ENCODE data around the gene MEIOSIN.

Gene MEIOSIN

GRCh38 chr19:45777395-45777961 lies 44.2 kb downstream of the MEIOSIN start:
- TF ChIP-seq CTCF (IDR thresholded peaks at IDR 0.05; ENCODE audit: low read depth, low read length, poor library complexity, severe bottlenecking), result no peak
- TF ChIP-seq EZH2phosphoT487 (IDR thresholded peaks at IDR 0.05; ENCODE audit: borderline replicate concordance, low read length), result no peak
- Histone ChIP-seq H3K27me3 (ENCODE audit: control insufficient read depth, low read length) (no peaks in the 10 kb centered on the region), H4K20me1 (ENCODE audit: control insufficient read depth, insufficient read depth, low read depth, low read length) (peaks cover 18% of the 10 kb centered on the region), H3K4me2 (ENCODE audit: low read length) (no peak overlapping the region), H3K36me3 (ENCODE audit: control insufficient read depth, low read length) (peaks cover 21% of the 10 kb centered on the region; the same call in 1 of the 2 replicates), H3K4me3 (ENCODE audit: low read length) (no peak overlapping the region), H3K4me1 (ENCODE audit: control insufficient read depth, low read length) (peaks cover 32% of the 10 kb centered on the region), H3K9me2 (replicated peaks; ENCODE audit: control insufficient read depth, low read length) (no peaks in the 10 kb centered on the region), H3F3A (ENCODE audit: control insufficient read depth, insufficient read depth) (peaks cover 10% of the 10 kb centered on the region), H3K27ac (ENCODE audit: low read depth, low read length) (no peak overlapping the region), H3K9me3 (ENCODE audit: control insufficient read depth, insufficient read depth, low read length) (no peaks in the 10 kb centered on the region), H3K79me2 (ENCODE audit: control insufficient read depth, low read length) (no peaks in the 10 kb centered on the region)

GRCh38 chr19:45778010-45778661 lies 44.9 kb downstream of the MEIOSIN start:
- H3K4me1 ChIP-seq (ENCODE audit: control insufficient read depth, low read length), result peaks cover 25% of the 10 kb centered on the region
- TF ChIP-seq EZH2phosphoT487 (IDR thresholded peaks at IDR 0.05; ENCODE audit: borderline replicate concordance, low read length) (no peak), CTCF (IDR thresholded peaks at IDR 0.05; ENCODE audit: low read depth, low read length, poor library complexity, severe bottlenecking) (no peak)
- no peak overlapping the region for H3K4me2 ChIP-seq (ENCODE audit: low read length)

GRCh38 chr19:45779231-45780145 lies 46.2 kb downstream of the MEIOSIN start:
- H4K20me1 ChIP-seq (ENCODE audit: control insufficient read depth, insufficient read depth, low read depth, low read length), result peaks cover 18% of the 10 kb centered on the region
- no peaks in the 10 kb centered on the region for H3K79me2 ChIP-seq (ENCODE audit: control insufficient read depth, low read length)
- peak overlapping the region; percentile 73 for H3K4me3 ChIP-seq (ENCODE audit: low read length)
- H3K27me3 ChIP-seq (ENCODE audit: control insufficient read depth, low read length), result no peaks in the 10 kb centered on the region
- H3K9me2 ChIP-seq (replicated peaks; ENCODE audit: control insufficient read depth, low read length), result no peaks in the 10 kb centered on the region
- H3F3A ChIP-seq (ENCODE audit: control insufficient read depth, insufficient read depth), result peaks cover 5% of the 10 kb centered on the region; the same call in 1 of the 2 replicates
- TF ChIP-seq EZH2phosphoT487 (IDR thresholded peaks at IDR 0.05; ENCODE audit: borderline replicate concordance, low read length) (no peak), CTCF (IDR thresholded peaks at IDR 0.05; ENCODE audit: low read depth, low read length, poor library complexity, severe bottlenecking) (peak; percentile 95)
- H3K4me2 ChIP-seq (ENCODE audit: low read length), result peak overlapping the region; percentile 89
- H3K4me1 ChIP-seq (ENCODE audit: control insufficient read depth, low read length), result peaks cover 19% of the 10 kb centered on the region
- no peak overlapping the region for H3K27ac ChIP-seq (ENCODE audit: low read depth, low read length)
- no peaks in the 10 kb centered on the region for H3K9me3 ChIP-seq (ENCODE audit: control insufficient read depth, insufficient read depth, low read length)
- peaks cover 21% of the 10 kb centered on the region; the same call in 1 of the 2 replicates for H3K36me3 ChIP-seq (ENCODE audit: control insufficient read depth, low read length)

More at GRCh38 chr19:45778010-45778661, 44.9 kb downstream of the MEIOSIN start:
- H3K9me2 ChIP-seq (replicated peaks; ENCODE audit: control insufficient read depth, low read length), result no peaks in the 10 kb centered on the region
- H3K27me3 ChIP-seq (ENCODE audit: control insufficient read depth, low read length), result no peaks in the 10 kb centered on the region
- H3K36me3 ChIP-seq (ENCODE audit: control insufficient read depth, low read length), result peaks cover 21% of the 10 kb centered on the region; the same call in 1 of the 2 replicates
- no peak overlapping the region for H3K4me3 ChIP-seq (ENCODE audit: low read length)
- no peaks in the 10 kb centered on the region for H3K79me2 ChIP-seq (ENCODE audit: control insufficient read depth, low read length)
- no peak overlapping the region for H3K27ac ChIP-seq (ENCODE audit: low read depth, low read length)
- H3F3A ChIP-seq (ENCODE audit: control insufficient read depth, insufficient read depth), result peaks cover 10% of the 10 kb centered on the region
- no peaks in the 10 kb centered on the region for H3K9me3 ChIP-seq (ENCODE audit: control insufficient read depth, insufficient read depth, low read length)
- H4K20me1 ChIP-seq (ENCODE audit: control insufficient read depth, insufficient read depth, low read depth, low read length), result peaks cover 18% of the 10 kb centered on the region
